ENCODE measurements around the gene HTR3B. TPM values are rescaled to one million over a fixed set of nuclear protein-coding genes. Genes with fewer than 3 reads are reported as not detected.

HTR3B gene
- not detected for total RNA-seq

GRCh38 chr11:113904379-113905101, at the start of gene HTR3B:
Gene HTR3B, plus strand, starts transcription at chr11:113904796. Its CDS starts 138 bp downstream, at chr11:113904934.
- Mint-ChIP-seq H3K27me3 (peaks cover 19% of the 10 kb centered on the region), H3K27ac (no peak within 1 kb of the TSS), H3K4me3 (no peak within 1 kb of the TSS), H3K4me1 (no peaks in the 10 kb centered on the region), H3K36me3 (no peaks in the 10 kb centered on the region), H3K9me3 (no peaks in the 10 kb centered on the region)
- ATAC-seq (ENCODE audit: low read depth): no peak
- no peak for DNase-seq
- POLR2A ChIA-PET: no interaction called here

- Mint-ChIP-seq H3K4me3 (no peak overlapping the region), H3K36me3 (peaks cover 15% of the 10 kb centered on the region), H3K27me3 (no peaks in the 10 kb centered on the region), H3K9me3 (no peaks in the 10 kb centered on the region), H3K4me1 (peaks cover 13% of the 10 kb centered on the region), H3K27ac (no peak overlapping the region)
- POLR2A ChIA-PET: no interaction called here
- ATAC-seq (ENCODE audit: low read depth): no peak
- no peak for DNase-seq
Observed at GRCh38 chr11:113855803-113856202, 48.8 kb upstream of the HTR3B start.

- ATAC-seq (ENCODE audit: low read depth) (no peak), DNase-seq (no peak)
- H3K36me3 Mint-ChIP-seq: peaks cover 10% of the 10 kb centered on the region
- H3K27ac Mint-ChIP-seq: no peak overlapping the region
- H3K9me3 Mint-ChIP-seq: no peaks in the 10 kb centered on the region
- POLR2A ChIA-PET: no interaction called here
- no peak overlapping the region for H3K4me3 Mint-ChIP-seq
- H3K4me1 Mint-ChIP-seq: peaks cover 18% of the 10 kb centered on the region
- no peaks in the 10 kb centered on the region for H3K27me3 Mint-ChIP-seq
Observed at GRCh38 chr11:113856966-113857759, 47.4 kb upstream of the HTR3B start.

- H3K27me3 Mint-ChIP-seq: no peaks in the 10 kb centered on the region
- H3K4me3 Mint-ChIP-seq: peak overlapping the region; percentile 64
- H3K36me3 Mint-ChIP-seq: peaks cover 15% of the 10 kb centered on the region
- H3K9me3 Mint-ChIP-seq: no peaks in the 10 kb centered on the region
- DNase-seq: no peak
- ATAC-seq (ENCODE audit: low read depth): peak; percentile 80
- H3K4me1 Mint-ChIP-seq: peaks cover 28% of the 10 kb centered on the region
- POLR2A ChIA-PET: interaction anchor here (0.5 to 1.1 kb wide), 3 partner anchors 16 to 355 kb away, joined by 3 to 5 read pairs (median 3); partner anchors contain the start of gene USP28
- peak overlapping the region; percentile 84 for H3K27ac Mint-ChIP-seq
Observed at GRCh38 chr11:113859665-113860064, 44.9 kb upstream of the HTR3B start.

- Mint-ChIP-seq H3K4me1 (peaks cover 28% of the 10 kb centered on the region), H3K36me3 (peaks cover 30% of the 10 kb centered on the region), H3K4me3 (peak overlapping the region; percentile 3), H3K27ac (peak overlapping the region; percentile 35), H3K27me3 (no peaks in the 10 kb centered on the region), H3K9me3 (no peaks in the 10 kb centered on the region)
- POLR2A ChIA-PET: interaction anchor here (1.5 kb wide), 1 partner anchor 12 kb away, joined by 7 read pairs; no protein-coding TSS in a partner anchor
- DNase-seq: no peak
- peak; percentile 86 for ATAC-seq (ENCODE audit: low read depth)
Observed at GRCh38 chr11:113862435-113862834, 42.2 kb upstream of the HTR3B start.

GRCh38 chr11:113864410-113864809, 40.2 kb upstream of the HTR3B start:
- Mint-ChIP-seq H3K9me3 (no peaks in the 10 kb centered on the region), H3K4me1 (peaks cover 32% of the 10 kb centered on the region), H3K27me3 (no peaks in the 10 kb centered on the region), H3K36me3 (peaks cover 34% of the 10 kb centered on the region), H3K27ac (no peak overlapping the region), H3K4me3 (no peak overlapping the region)
- POLR2A ChIA-PET: no interaction called here
- DNase-seq: no peak
- ATAC-seq (ENCODE audit: low read depth): no peak

GRCh38 chr11:113865873-113866272, 38.7 kb upstream of the HTR3B start:
- no peaks in the 10 kb centered on the region for H3K27me3 Mint-ChIP-seq
- no peak overlapping the region for H3K27ac Mint-ChIP-seq
- H3K4me3 Mint-ChIP-seq: no peak overlapping the region
- peaks cover 25% of the 10 kb centered on the region for H3K4me1 Mint-ChIP-seq
- peaks cover 34% of the 10 kb centered on the region for H3K36me3 Mint-ChIP-seq
- ATAC-seq (ENCODE audit: low read depth): no peak
- POLR2A ChIA-PET: interaction anchor here (1.3 kb wide), 1 partner anchor 10 kb away, joined by 3 read pairs; no protein-coding TSS in a partner anchor
- DNase-seq: no peak
- no peaks in the 10 kb centered on the region for H3K9me3 Mint-ChIP-seq

GRCh38 chr11:113867843-113868503, 36.6 kb upstream of the HTR3B start:
- Mint-ChIP-seq H3K4me1 (peaks cover 26% of the 10 kb centered on the region), H3K4me3 (no peak overlapping the region), H3K27me3 (no peaks in the 10 kb centered on the region), H3K27ac (peak overlapping the region; percentile 34), H3K9me3 (no peaks in the 10 kb centered on the region), H3K36me3 (peaks cover 29% of the 10 kb centered on the region)
- POLR2A ChIA-PET: no interaction called here
- DNase-seq: no peak
- ATAC-seq (ENCODE audit: low read depth): no peak

- Mint-ChIP-seq H3K4me3 (no peak overlapping the region), H3K36me3 (peaks cover 29% of the 10 kb centered on the region), H3K9me3 (no peaks in the 10 kb centered on the region), H3K4me1 (peaks cover 40% of the 10 kb centered on the region), H3K27me3 (no peaks in the 10 kb centered on the region), H3K27ac (no peak overlapping the region)
- POLR2A ChIA-PET: interaction anchor here (0.7 kb wide), 1 partner anchor 11 kb away, joined by 3 read pairs; no protein-coding TSS in a partner anchor
- ATAC-seq (ENCODE audit: low read depth) (no peak), DNase-seq (no peak)
Observed at GRCh38 chr11:113871336-113871735, 33.3 kb upstream of the HTR3B start.

- no peak overlapping the region for H3K27ac Mint-ChIP-seq
- H3K4me1 Mint-ChIP-seq: peaks cover 45% of the 10 kb centered on the region
- H3K27me3 Mint-ChIP-seq: no peaks in the 10 kb centered on the region
Observed at GRCh38 chr11:113873236-113873626, 31.4 kb upstream of the HTR3B start.

GRCh38 chr11:113874096-113874495, 30.5 kb upstream of the HTR3B start:
- Mint-ChIP-seq H3K36me3 (peaks cover 18% of the 10 kb centered on the region), H3K27me3 (no peaks in the 10 kb centered on the region), H3K4me3 (peak overlapping the region; percentile 99), H3K27ac (peak overlapping the region; percentile 88), H3K4me1 (peaks cover 44% of the 10 kb centered on the region), H3K9me3 (peaks cover 2% of the 10 kb centered on the region)
- POLR2A ChIA-PET: interaction anchor here (0.6 to 1.4 kb wide), 3 partner anchors 11 to 559 kb away, joined by 4 to 7 read pairs (median 4); no protein-coding TSS in a partner anchor
- no peak for ATAC-seq (ENCODE audit: low read depth)
- DNase-seq: no peak

More at GRCh38 chr11:113873236-113873626, 31.4 kb upstream of the HTR3B start:
- POLR2A ChIA-PET: no interaction called here
- DNase-seq (no peak), ATAC-seq (ENCODE audit: low read depth) (no peak)
- no peaks in the 10 kb centered on the region for H3K9me3 Mint-ChIP-seq
- H3K4me3 Mint-ChIP-seq: peak overlapping the region; percentile 99
- peaks cover 18% of the 10 kb centered on the region for H3K36me3 Mint-ChIP-seq

- no peak for DNase-seq
- Mint-ChIP-seq H3K4me1 (peaks cover 44% of the 10 kb centered on the region), H3K9me3 (peaks cover 2% of the 10 kb centered on the region), H3K36me3 (peaks cover 18% of the 10 kb centered on the region), H3K27ac (peak overlapping the region; percentile 88), H3K4me3 (peak overlapping the region; percentile 99), H3K27me3 (no peaks in the 10 kb centered on the region)
- ATAC-seq (ENCODE audit: low read depth): peak; percentile 31
- POLR2A ChIA-PET: interaction anchor here (1.0 to 1.9 kb wide), 4 partner anchors 12 to 309 kb away, joined by 3 to 7 read pairs (median 5); no protein-coding TSS in a partner anchor
Observed at GRCh38 chr11:113874581-113875233, 29.9 kb upstream of the HTR3B start.

All from activated naive CD8-positive, alpha-beta T cell treated with anti-CD3 and anti-CD28 coated beads, Interleukin-2, amount 10 ng/mL, durations not matched to agents 7 days and 5 days (primary cell).